ENCODE data around the gene SUN2. TPM values are rescaled to one million over a fixed set of nuclear protein-coding genes. Genes with fewer than 3 reads are reported as not detected.

Gene SUN2
- total and polyA plus RNA-seq, 3 donors from 2014 or later, result 90.8 to 331 (median 295) TPM

- Histone ChIP-seq H3K27ac (peak overlapping the region; percentile 91 to 95), H3K4me3 (peak overlapping the region; percentile 83 to 89), H3K4me1 (peaks cover 25% of the 10 kb centered on the region), H3K27me3 (no peaks in the 10 kb centered on the region), H3K9me3 (no peaks in the 10 kb centered on the region), H3K36me3 (ENCODE audit: low read depth, missing control alignments) (no peaks in the 10 kb centered on the region)
- intact Hi-C loops (cut with DNase I; ENCODE audit: low total_unique reads), result loop anchor here (10.0 kb wide), 1 partner anchor 48 kb away; the partner anchor contains the start of gene SUN2
- WGBS, 2 donors, result 1% methylated on average over 42 to 67 of the region's 80 CpGs
- TF ChIP-seq, protein P1, sequence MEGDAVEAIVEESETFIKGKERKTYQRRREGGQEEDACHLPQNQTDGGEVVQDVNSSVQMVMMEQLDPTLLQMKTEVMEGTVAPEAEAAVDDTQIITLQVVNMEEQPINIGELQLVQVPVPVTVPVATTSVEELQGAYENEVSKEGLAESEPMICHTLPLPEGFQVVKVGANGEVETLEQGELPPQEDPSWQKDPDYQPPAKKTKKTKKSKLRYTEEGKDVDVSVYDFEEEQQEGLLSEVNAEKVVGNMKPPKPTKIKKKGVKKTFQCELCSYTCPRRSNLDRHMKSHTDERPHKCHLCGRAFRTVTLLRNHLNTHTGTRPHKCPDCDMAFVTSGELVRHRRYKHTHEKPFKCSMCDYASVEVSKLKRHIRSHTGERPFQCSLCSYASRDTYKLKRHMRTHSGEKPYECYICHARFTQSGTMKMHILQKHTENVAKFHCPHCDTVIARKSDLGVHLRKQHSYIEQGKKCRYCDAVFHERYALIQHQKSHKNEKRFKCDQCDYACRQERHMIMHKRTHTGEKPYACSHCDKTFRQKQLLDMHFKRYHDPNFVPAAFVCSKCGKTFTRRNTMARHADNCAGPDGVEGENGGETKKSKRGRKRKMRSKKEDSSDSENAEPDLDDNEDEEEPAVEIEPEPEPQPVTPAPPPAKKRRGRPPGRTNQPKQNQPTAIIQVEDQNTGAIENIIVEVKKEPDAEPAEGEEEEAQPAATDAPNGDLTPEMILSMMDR (IDR thresholded peaks at IDR 0.05), result peak in 1 of 3 experiments; percentile 0
- TF ChIP-seq POLR2A (IDR thresholded peaks at IDR 0.05), result no peak
- peak; percentile 45 for DNase-seq
Observed at GRCh38 chr22:38706101-38706900, 49.5 kb downstream of the SUN2 start.

DNA sequence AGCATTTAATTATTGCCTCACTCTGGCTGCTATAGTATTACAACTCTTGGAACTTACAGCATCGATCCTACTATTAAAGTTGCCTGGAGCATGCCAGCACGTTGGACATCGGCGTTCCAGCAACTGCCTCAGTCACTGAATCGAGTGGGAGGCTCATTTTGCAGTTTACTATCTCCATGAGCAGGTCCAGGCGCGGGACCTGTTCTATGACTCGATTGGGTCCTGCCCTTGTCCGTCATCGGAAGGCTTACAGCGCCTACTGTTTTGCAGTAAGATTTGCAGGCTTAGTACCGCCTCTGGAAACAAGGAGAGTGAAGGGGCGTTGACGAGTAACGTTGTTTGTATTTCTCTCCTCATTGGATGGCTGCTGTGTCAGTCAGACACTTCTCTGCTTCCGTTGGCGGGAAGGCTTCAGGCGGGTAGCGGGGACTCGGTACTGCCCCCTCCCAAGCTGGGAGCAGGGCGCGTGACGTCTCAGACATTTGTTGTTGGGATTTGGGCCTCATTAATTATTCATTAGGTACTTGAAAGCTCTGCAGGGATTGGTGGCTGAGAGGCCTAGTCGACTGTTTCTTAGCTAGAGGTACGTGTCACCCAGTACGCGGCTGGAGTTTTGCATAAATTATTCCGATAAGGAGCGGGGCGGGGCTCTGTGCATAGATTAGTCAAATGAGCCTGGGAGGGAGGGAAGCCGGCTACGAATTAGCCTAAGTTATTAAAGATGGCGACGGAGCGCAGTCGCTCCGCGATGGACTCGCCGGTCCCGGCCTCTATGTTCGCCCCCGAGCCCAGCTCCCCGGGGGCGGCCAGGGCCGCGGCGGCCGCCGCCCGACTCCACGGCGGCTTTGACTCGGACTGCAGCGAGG lies 50.3 kb downstream of the SUN2 start, which contains the start of gene GTPBP1:
TSS of gene GTPBP1 (plus strand) at position 710 of the 866 bp plus-strand sequence. CDS start at position 722, 12 bp downstream.
- Histone ChIP-seq H3K27ac (peak within 1 kb of the TSS; percentile 91 to 95), H3K36me3 (ENCODE audit: low read depth, missing control alignments) (no peaks in the 10 kb centered on the region), H3K4me3 (peak within 1 kb of the TSS; percentile 83 to 89), H3K27me3 (no peaks in the 10 kb centered on the region), H3K9me3 (no peaks in the 10 kb centered on the region), H3K4me1 (peaks cover 26% of the 10 kb centered on the region)
- TF ChIP-seq POLR2A (IDR thresholded peaks at IDR 0.05), result peak; percentile 96
- TF ChIP-seq, protein P1 (IDR thresholded peaks at IDR 0.05), result peak in 1 of 3 experiments; percentile 4
- WGBS, 2 donors, result 0% methylated on average over 35 to 55 of the region's 55 CpGs
- peak; percentile 100 for DNase-seq
- intact Hi-C loops (cut with DNase I; ENCODE audit: low total_unique reads), result loop anchor here (10.0 kb wide), 1 partner anchor 49 kb away; the partner anchor contains the start of gene SUN2

- H3K36me3 ChIP-seq (ENCODE audit: low read depth, missing control alignments), result no peaks in the 10 kb centered on the region
- DNase-seq, result no peak
- H3K4me3 ChIP-seq, result peak overlapping the region; percentile 83 to 89
- no peaks in the 10 kb centered on the region for H3K9me3 ChIP-seq
- H3K27me3 ChIP-seq, result no peaks in the 10 kb centered on the region
- WGBS, 2 donors, result 23 to 25% methylated on average over 10 of the region's 10 CpGs
- H3K27ac ChIP-seq, result peak overlapping the region; percentile 74 to 82
- intact Hi-C loops (cut with DNase I; ENCODE audit: low total_unique reads), result loop anchor here (10.0 kb wide), 1 partner anchor 50 kb away; the partner anchor contains the start of gene SUN2
- H3K4me1 ChIP-seq, result peaks cover 29% of the 10 kb centered on the region
- no peak for TF ChIP-seq POLR2A (IDR thresholded peaks at IDR 0.05)
- TF ChIP-seq, protein P1 (IDR thresholded peaks at IDR 0.05), result no peak
Observed at GRCh38 chr22:38704654-38705234, 51.1 kb downstream of the SUN2 start.

- Histone ChIP-seq H3K27me3 (no peaks in the 10 kb centered on the region), H3K4me1 (peaks cover 49% of the 10 kb centered on the region), H3K36me3 (ENCODE audit: low read depth, missing control alignments) (no peaks in the 10 kb centered on the region), H3K4me3 (peak within 1 kb of the TSS; percentile 81 to 89), H3K27ac (peak within 1 kb of the TSS; percentile 97 to 99), H3K9me3 (no peaks in the 10 kb centered on the region)
- DNase-seq, result peak; percentile 97
- WGBS, 2 donors, result 1% methylated on average over 39 to 61 of the region's 94 CpGs
- intact Hi-C loops (cut with DNase I; ENCODE audit: low total_unique reads), result loop anchor here (10.0 kb wide), 1 partner anchor 54 kb away; the partner anchor contains the start of gene SUN2
- TF ChIP-seq, protein P1 (IDR thresholded peaks at IDR 0.05), result peak in 1 of 3 experiments; percentile 36
- peak; percentile 98 for TF ChIP-seq POLR2A (IDR thresholded peaks at IDR 0.05)
Observed at GRCh38 chr22:38700789-38701628, 54.8 kb downstream of the SUN2 start, which contains the start of gene JOSD1. TSS of gene JOSD1 (minus strand) at chr22:38700943. CDS start at chr22:38699987, 956 bp downstream.
